Measurements from ENCODE around the gene PARD6G. TPM values are rescaled to one million over a fixed set of nuclear protein-coding genes. Genes with fewer than 3 reads are reported as not detected.
"Not testable (repeated sequence)": the region's sequence is repeated elsewhere in the genome, so short reads cannot be mapped to it uniquely, and the experiment has no call there.

Gene PARD6G
- total and polyA plus RNA-seq, 9 donors = 8.2 to 16.7 (median 12.5) TPM

- Histone ChIP-seq H3K27ac (no peak overlapping the region), H3K36me3 (no peaks in the 10 kb centered on the region), H3K4me1 (ENCODE audit: insufficient read depth) (peaks cover 2% of the 10 kb centered on the region), H3K4me3 (no peak overlapping the region), H3K9me3 (no peaks in the 10 kb centered on the region), H3K27me3 (no peaks in the 10 kb centered on the region)
- TF ChIP-seq EP300 (IDR thresholded peaks at IDR 0.05) (no peak), CTCF (IDR thresholded peaks at IDR 0.05) (no peak), POLR2A (IDR thresholded peaks at IDR 0.05) (no peak)
- peak in 1 of 5 donors; percentile 10 for DNase-seq
- intact Hi-C loops (cut with DNase I) = no loop called here
- WGBS, 3 donors = 85 to 87% (median 86%) methylated on average over 7 of the region's 7 CpGs
These were observed 5.2 kb downstream of the PARD6G start for GRCh38 chr18:80241919-80242777.

GRCh38 chr18:80239830-80240229 lies 7.5 kb downstream of the PARD6G start:
- intact Hi-C loops (cut with DNase I) = no loop called here
- H3K27ac ChIP-seq = no peak overlapping the region
- peak in 1 of 5 donors; percentile 14 for DNase-seq
- no peak overlapping the region for H3K4me3 ChIP-seq
- TF ChIP-seq EP300 (IDR thresholded peaks at IDR 0.05) = no peak
- no peak for TF ChIP-seq CTCF (IDR thresholded peaks at IDR 0.05)
- no peak for TF ChIP-seq POLR2A (IDR thresholded peaks at IDR 0.05)
- H3K9me3 ChIP-seq = no peaks in the 10 kb centered on the region
- H3K36me3 ChIP-seq = no peaks in the 10 kb centered on the region
- H3K27me3 ChIP-seq = no peaks in the 10 kb centered on the region
- no peaks in the 10 kb centered on the region for H3K4me1 ChIP-seq (ENCODE audit: insufficient read depth)
- 64 to 72% (median 71%) methylated on average over 5 of the region's 5 CpGs for WGBS, 3 donors

GRCh38 chr18:80238651-80239260 lies 8.6 kb downstream of the PARD6G start:
- TF ChIP-seq CTCF (IDR thresholded peaks at IDR 0.05) = no peak
- Histone ChIP-seq H3K4me3 (no peak overlapping the region), H3K9me3 (no peaks in the 10 kb centered on the region), H3K27ac (no peak overlapping the region), H3K36me3 (no peaks in the 10 kb centered on the region), H3K27me3 (no peaks in the 10 kb centered on the region), H3K4me1 (ENCODE audit: insufficient read depth) (no peaks in the 10 kb centered on the region)
- 83 to 88% (median 85%) methylated on average over 12 of the region's 12 CpGs for WGBS, 3 donors
- DNase-seq = peak in 1 of 5 donors; percentile 11
- intact Hi-C loops (cut with DNase I) = no loop called here

GRCh38 chr18:80237519-80237918 lies 9.8 kb downstream of the PARD6G start:
- intact Hi-C loops (cut with DNase I); H3K9me3 ChIP-seq; DNase-seq; H3K4me1 ChIP-seq (ENCODE audit: insufficient read depth); H3K36me3 ChIP-seq; H3K27me3 ChIP-seq; H3K4me3 ChIP-seq; H3K27ac ChIP-seq: not testable (repeated sequence)

GRCh38 chr18:80234398-80234797 lies 12.9 kb downstream of the PARD6G start:
- Histone ChIP-seq H3K4me3 (no peak overlapping the region), H3K4me1 (ENCODE audit: insufficient read depth) (peaks cover 4% of the 10 kb centered on the region), H3K27me3 (no peaks in the 10 kb centered on the region), H3K9me3 (no peaks in the 10 kb centered on the region), H3K27ac (no peak overlapping the region), H3K36me3 (no peaks in the 10 kb centered on the region)
- intact Hi-C loops (cut with DNase I) = no loop called here
- 96 to 100% (median 97%) methylated on average over 2 of the region's 2 CpGs for WGBS, 3 donors
- no peak for DNase-seq
- TF ChIP-seq EP300 (IDR thresholded peaks at IDR 0.05) (no peak), POLR2A (IDR thresholded peaks at IDR 0.05) (no peak)
